SH-SY5Y (cell line): ENCODE measurements around the gene SLC25A30.

Experiments used
- GATA2 ChIP-seq: IDR thresholded peaks from 2 replicates; pipeline ENCODE4 v1.6.1; 2011; ENCODE audit warnings: mild to moderate bottlenecking, low read depth, low read length
- GATA3 ChIP-seq: IDR thresholded peaks from 2 replicates; pipeline ENCODE4 v1.6.1; 2011; ENCODE audit warnings: low read depth, mild to moderate bottlenecking, low read length, moderate library complexity

Gene SLC25A30

GRCh38 chr13:45411631-45412030, 6.5 kb downstream of the SLC25A30 start:
- no peak for TF ChIP-seq GATA3
- TF ChIP-seq GATA2, result no peak

- TF ChIP-seq GATA2 (no peak), GATA3 (no peak)
Observed at GRCh38 chr13:45411221-45411620, 7.0 kb downstream of the SLC25A30 start.

GRCh38 chr13:45410466-45410865, 7.7 kb downstream of the SLC25A30 start:
- no peak for TF ChIP-seq GATA3
- no peak for TF ChIP-seq GATA2

- no peak for TF ChIP-seq GATA3
- TF ChIP-seq GATA2, result no peak
Observed at GRCh38 chr13:45410001-45410400, 8.2 kb downstream of the SLC25A30 start.

- no peak for TF ChIP-seq GATA3
Observed at GRCh38 chr13:45406421-45406820, 11.8 kb downstream of the SLC25A30 start.

GRCh38 chr13:45403081-45403480, 15.1 kb downstream of the SLC25A30 start:
- TF ChIP-seq GATA2 (no peak), GATA3 (no peak)

GRCh38 chr13:45402641-45403040, 15.5 kb downstream of the SLC25A30 start:
- TF ChIP-seq GATA3 (no peak), GATA2 (no peak)

GRCh38 chr13:45401314-45401713, 16.9 kb downstream of the SLC25A30 start:
- TF ChIP-seq GATA3 (no peak), GATA2 (no peak)

- no peak for TF ChIP-seq GATA3
- TF ChIP-seq GATA2, result no peak
Observed at GRCh38 chr13:45398877-45399276, 19.3 kb downstream of the SLC25A30 start.

- TF ChIP-seq GATA3 (no peak), GATA2 (no peak)
Observed at GRCh38 chr13:45396533-45397095, 21.6 kb downstream of the SLC25A30 start.

- no peak for TF ChIP-seq GATA3
- TF ChIP-seq GATA2, result no peak
Observed at GRCh38 chr13:45393941-45394570, 24.1 kb downstream of the SLC25A30 start.

- TF ChIP-seq GATA3, result no peak
- no peak for TF ChIP-seq GATA2
Observed at GRCh38 chr13:45392811-45393210, 25.4 kb downstream of the SLC25A30 start.

- no peak for TF ChIP-seq GATA2
- no peak for TF ChIP-seq GATA3
Observed at GRCh38 chr13:45391926-45392325, 26.2 kb downstream of the SLC25A30 start.

- no peak for TF ChIP-seq GATA2
- TF ChIP-seq GATA3, result no peak
Observed at GRCh38 chr13:45388664-45389063, 29.5 kb downstream of the SLC25A30 start.

GRCh38 chr13:45385907-45386553, 32.1 kb downstream of the SLC25A30 start:
- TF ChIP-seq GATA3 (no peak), GATA2 (no peak)

GRCh38 chr13:45385320-45385719, 32.9 kb downstream of the SLC25A30 start:
- TF ChIP-seq GATA2 (no peak), GATA3 (no peak)
